HepG2 (cell line): ENCODE results near the gene CST4. TPM values are rescaled to one million over a fixed set of nuclear protein-coding genes. Genes with fewer than 3 reads are reported as not detected.

Experiments used
- NFIB ChIP-seq: sonication (generic); formaldehyde crosslinking; IDR thresholded peaks from 2 replicates; pipeline ENCODE4 v1.9.0; 2021; ENCODE audit warnings: missing genetic modification reagents, mild to moderate bottlenecking, borderline replicate concordance
- NR2F2 ChIP-seq: IDR thresholded peaks from 2 replicates; pipeline ENCODE4 v1.6.1; 2012; ENCODE audit warnings: low read depth, inconsistent platforms, borderline replicate concordance
- PHB2 ChIP-seq: fragments of 450-650 bp; IDR thresholded peaks from 2 replicates; pipeline ENCODE4 v1.6.1; 2018; ENCODE audit not compliant: partially characterized antibody
- SKI ChIP-seq: fragments of 450-650 bp; IDR thresholded peaks from one replicate; pipeline ENCODE4 v1.6.1; 2018; ENCODE audit warnings: mild to moderate bottlenecking; ENCODE audit not compliant: partially characterized antibody
- SMYD3 ChIP-seq: sonication (generic); formaldehyde crosslinking; IDR thresholded peaks from 2 replicates; pipeline ENCODE4 v1.8.1; 2023; ENCODE audit warnings: mild to moderate bottlenecking, missing genetic modification reagents
- ZC3H13 ChIP-seq: sonication (generic); formaldehyde crosslinking; IDR thresholded peaks from 2 replicates; pipeline ENCODE4 v1.8.1; 2023; ENCODE audit warnings: mild to moderate bottlenecking, missing genetic modification reagents, moderate library complexity
- ZNF136 ChIP-seq: sonication (generic); formaldehyde crosslinking; IDR thresholded peaks from 2 replicates; pipeline ENCODE4 v1.8.1; 2022; ENCODE audit warnings: low read depth, mild to moderate bottlenecking, moderate library complexity, missing genetic modification reagents
- ZNF207 ChIP-seq: fragments of 450-650 bp; IDR thresholded peaks from 2 replicates; pipeline ENCODE4 v1.6.1; 2016; ENCODE audit warnings: antibody characterized with exemption, borderline replicate concordance
- ZNF292 ChIP-seq: sonication (generic); formaldehyde crosslinking; IDR thresholded peaks from 2 replicates; pipeline ENCODE4 v1.8.1; 2022; ENCODE audit warnings: mild to moderate bottlenecking, low read depth, missing genetic modification reagents, borderline replicate concordance
- polyA plus RNA-seq, 8 experiments: library from polyadenylated mRNA; depleted of rRNA in 3 of 8; stranded (reverse) in 7 of 8; unstranded in 1 of 8; fragments of >200 nt; fragmentation: Illumina TruSeq in 4 of 8; extraction: Trizol in 4 of 8; gene quantifications; 2 replicates each; pipeline versions ENCODE4 v1.2.1 to v1.2.3, GENCODE V29; 2011 to 2016; ENCODE audit warnings: low read depth in 4 of 8, missing spikeins in 1 of 8, mixed read lengths in 1 of 8; ENCODE audit not compliant: insufficient read depth in 1 of 8
- total RNA-seq, 5 experiments: library from RNA; depleted of rRNA; stranded (reverse); fragments of >200 nt; fragmentation: Illumina TruSeq; extraction: Trizol; gene quantifications; 2 replicates each; pipeline ENCODE4 v1.2.3, GENCODE V29; 2016; ENCODE audit warnings: low read depth in 1 of 5
- TF ChIP-seq, protein P1 (sequence below): sonication (generic); formaldehyde crosslinking; IDR thresholded peaks from 2 replicates; pipeline ENCODE4 v1.4.0; 2020; ENCODE audit warnings: missing genetic modification reagents, borderline replicate concordance
- TF ChIP-seq, protein P2 (sequence below): sonication (generic); formaldehyde crosslinking; IDR thresholded peaks from 2 replicates; pipeline ENCODE4 v1.9.0; 2021; ENCODE audit warnings: missing genetic modification reagents, borderline replicate concordance
- TF ChIP-seq, protein P3 (sequence below): sonication (generic); formaldehyde crosslinking; IDR thresholded peaks from 2 replicates; pipeline ENCODE4 v1.4.0; 2020; ENCODE audit warnings: missing genetic modification reagents, borderline replicate concordance
- TF ChIP-seq, protein P4 (sequence below): sonication (generic); formaldehyde crosslinking; IDR thresholded peaks from 2 replicates; pipeline ENCODE4 v1.4.0; 2020; ENCODE audit warnings: mild to moderate bottlenecking, missing genetic modification reagents, borderline replicate concordance
- TF ChIP-seq, protein P5 (sequence below): sonication (generic); formaldehyde crosslinking; IDR thresholded peaks from 2 replicates; pipeline ENCODE4 v1.8.0; 2022; ENCODE audit warnings: mild to moderate bottlenecking, missing genetic modification reagents; ENCODE audit not compliant: insufficient replicate concordance

CST4 gene
- total and polyA plus RNA-seq, 2 of the 13 experiments (the other 11 are each of a cell fraction or from before 2014, with no cell fraction given), result not detected

DNA sequence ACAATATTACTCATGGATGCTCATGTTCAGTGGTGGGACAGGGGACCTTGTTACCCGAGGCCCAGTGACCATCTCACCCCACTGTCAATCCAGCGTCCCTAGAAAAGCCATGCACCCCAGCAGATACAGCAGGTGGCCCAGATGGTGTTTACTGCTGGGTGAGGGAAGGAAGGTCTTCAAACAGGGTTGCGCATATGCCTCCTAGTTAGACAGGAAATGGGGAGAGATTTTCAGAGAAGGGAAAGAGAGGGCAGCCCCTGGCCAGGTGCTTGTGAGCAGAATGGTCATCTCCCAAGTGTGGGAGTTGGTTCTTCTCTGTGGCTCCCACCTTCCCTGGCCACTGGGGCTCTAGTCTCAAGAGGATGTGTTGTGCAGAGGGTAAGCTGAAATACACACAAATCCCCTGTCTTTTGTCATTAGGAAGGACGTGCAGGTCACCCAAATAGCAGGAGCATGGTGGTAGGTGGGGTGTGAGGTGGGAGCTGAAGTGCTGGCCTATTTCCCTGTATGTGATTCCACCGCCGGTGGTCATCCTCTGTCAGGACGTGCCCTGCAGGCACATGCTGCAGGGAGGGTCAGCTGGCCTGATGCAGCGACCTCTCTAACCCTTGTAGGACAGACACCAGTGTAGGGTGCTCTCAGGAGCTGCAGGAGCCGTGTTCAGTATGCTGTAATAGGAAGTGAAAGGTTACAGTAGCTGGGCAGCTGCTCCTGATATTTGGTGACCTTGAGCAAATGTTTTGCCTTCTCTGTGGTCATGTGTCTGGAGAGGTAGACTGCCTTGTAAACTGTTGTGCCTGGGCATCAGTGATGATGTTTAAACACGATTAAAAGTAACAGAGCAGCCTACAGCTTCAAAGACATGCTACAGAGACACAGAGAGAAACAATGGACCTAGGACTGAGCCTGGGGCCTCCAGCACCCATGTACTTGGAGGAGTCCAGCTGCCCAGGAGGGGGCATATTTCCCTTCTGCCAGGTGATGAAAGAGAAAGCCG is 47.9 kb downstream of the CST4 start (continued):
- TF ChIP-seq, protein P1, sequence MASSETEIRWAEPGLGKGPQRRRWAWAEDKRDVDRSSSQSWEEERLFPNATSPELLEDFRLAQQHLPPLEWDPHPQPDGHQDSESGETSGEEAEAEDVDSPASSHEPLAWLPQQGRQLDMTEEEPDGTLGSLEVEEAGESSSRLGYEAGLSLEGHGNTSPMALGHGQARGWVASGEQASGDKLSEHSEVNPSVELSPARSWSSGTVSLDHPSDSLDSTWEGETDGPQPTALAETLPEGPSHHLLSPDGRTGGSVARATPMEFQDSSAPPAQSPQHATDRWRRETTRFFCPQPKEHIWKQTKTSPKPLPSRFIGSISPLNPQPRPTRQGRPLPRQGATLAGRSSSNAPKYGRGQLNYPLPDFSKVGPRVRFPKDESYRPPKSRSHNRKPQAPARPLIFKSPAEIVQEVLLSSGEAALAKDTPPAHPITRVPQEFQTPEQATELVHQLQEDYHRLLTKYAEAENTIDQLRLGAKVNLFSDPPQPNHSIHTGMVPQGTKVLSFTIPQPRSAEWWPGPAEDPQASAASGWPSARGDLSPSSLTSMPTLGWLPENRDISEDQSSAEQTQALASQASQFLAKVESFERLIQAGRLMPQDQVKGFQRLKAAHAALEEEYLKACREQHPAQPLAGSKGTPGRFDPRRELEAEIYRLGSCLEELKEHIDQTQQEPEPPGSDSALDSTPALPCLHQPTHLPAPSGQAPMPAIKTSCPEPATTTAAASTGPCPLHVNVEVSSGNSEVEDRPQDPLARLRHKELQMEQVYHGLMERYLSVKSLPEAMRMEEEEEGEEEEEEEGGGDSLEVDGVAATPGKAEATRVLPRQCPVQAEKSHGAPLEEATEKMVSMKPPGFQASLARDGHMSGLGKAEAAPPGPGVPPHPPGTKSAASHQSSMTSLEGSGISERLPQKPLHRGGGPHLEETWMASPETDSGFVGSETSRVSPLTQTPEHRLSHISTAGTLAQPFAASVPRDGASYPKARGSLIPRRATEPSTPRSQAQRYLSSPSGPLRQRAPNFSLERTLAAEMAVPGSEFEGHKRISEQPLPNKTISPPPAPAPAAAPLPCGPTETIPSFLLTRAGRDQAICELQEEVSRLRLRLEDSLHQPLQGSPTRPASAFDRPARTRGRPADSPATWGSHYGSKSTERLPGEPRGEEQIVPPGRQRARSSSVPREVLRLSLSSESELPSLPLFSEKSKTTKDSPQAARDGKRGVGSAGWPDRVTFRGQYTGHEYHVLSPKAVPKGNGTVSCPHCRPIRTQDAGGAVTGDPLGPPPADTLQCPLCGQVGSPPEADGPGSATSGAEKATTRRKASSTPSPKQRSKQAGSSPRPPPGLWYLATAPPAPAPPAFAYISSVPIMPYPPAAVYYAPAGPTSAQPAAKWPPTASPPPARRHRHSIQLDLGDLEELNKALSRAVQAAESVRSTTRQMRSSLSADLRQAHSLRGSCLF (CRISPR knock-in tag), result no peak
- 0 out of 2 replicates have a peak, but pooled peaks have one; percentile 32 for TF ChIP-seq SMYD3 (CRISPR knock-in tag)
- TF ChIP-seq, protein P2, sequence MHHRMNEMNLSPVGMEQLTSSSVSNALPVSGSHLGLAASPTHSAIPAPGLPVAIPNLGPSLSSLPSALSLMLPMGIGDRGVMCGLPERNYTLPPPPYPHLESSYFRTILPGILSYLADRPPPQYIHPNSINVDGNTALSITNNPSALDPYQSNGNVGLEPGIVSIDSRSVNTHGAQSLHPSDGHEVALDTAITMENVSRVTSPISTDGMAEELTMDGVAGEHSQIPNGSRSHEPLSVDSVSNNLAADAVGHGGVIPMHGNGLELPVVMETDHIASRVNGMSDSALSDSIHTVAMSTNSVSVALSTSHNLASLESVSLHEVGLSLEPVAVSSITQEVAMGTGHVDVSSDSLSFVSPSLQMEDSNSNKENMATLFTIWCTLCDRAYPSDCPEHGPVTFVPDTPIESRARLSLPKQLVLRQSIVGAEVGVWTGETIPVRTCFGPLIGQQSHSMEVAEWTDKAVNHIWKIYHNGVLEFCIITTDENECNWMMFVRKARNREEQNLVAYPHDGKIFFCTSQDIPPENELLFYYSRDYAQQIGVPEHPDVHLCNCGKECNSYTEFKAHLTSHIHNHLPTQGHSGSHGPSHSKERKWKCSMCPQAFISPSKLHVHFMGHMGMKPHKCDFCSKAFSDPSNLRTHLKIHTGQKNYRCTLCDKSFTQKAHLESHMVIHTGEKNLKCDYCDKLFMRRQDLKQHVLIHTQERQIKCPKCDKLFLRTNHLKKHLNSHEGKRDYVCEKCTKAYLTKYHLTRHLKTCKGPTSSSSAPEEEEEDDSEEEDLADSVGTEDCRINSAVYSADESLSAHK (CRISPR knock-in tag), result no peak
- TF ChIP-seq ZNF207, result no peak
- no peak for TF ChIP-seq PHB2
- peak; percentile 98 for TF ChIP-seq ZNF292 (CRISPR knock-in tag)
- peak; percentile 84 for TF ChIP-seq NR2F2
- TF ChIP-seq, protein P3, sequence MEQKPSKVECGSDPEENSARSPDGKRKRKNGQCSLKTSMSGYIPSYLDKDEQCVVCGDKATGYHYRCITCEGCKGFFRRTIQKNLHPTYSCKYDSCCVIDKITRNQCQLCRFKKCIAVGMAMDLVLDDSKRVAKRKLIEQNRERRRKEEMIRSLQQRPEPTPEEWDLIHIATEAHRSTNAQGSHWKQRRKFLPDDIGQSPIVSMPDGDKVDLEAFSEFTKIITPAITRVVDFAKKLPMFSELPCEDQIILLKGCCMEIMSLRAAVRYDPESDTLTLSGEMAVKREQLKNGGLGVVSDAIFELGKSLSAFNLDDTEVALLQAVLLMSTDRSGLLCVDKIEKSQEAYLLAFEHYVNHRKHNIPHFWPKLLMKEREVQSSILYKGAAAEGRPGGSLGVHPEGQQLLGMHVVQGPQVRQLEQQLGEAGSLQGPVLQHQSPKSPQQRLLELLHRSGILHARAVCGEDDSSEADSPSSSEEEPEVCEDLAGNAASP (CRISPR knock-in tag), result peak; percentile 92
- TF ChIP-seq ZC3H13 (CRISPR knock-in tag), result peak; percentile 51; the same call in 1 of the 2 replicates
- TF ChIP-seq, protein P4, sequence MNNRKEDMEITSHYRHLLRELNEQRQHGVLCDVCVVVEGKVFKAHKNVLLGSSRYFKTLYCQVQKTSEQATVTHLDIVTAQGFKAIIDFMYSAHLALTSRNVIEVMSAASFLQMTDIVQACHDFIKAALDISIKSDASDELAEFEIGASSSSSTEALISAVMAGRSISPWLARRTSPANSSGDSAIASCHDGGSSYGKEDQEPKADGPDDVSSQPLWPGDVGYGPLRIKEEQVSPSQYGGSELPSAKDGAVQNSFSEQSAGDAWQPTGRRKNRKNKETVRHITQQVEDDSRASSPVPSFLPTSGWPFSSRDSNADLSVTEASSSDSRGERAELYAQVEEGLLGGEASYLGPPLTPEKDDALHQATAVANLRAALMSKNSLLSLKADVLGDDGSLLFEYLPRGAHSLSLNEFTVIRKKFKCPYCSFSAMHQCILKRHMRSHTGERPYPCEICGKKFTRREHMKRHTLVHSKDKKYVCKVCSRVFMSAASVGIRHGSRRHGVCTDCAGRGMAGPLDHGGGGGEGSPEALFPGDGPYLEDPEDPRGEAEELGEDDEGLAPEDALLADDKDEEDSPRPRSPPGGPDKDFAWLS (CRISPR knock-in tag), result no peak
- TF ChIP-seq NFIB (CRISPR knock-in tag), result no peak
- TF ChIP-seq, protein P5, sequence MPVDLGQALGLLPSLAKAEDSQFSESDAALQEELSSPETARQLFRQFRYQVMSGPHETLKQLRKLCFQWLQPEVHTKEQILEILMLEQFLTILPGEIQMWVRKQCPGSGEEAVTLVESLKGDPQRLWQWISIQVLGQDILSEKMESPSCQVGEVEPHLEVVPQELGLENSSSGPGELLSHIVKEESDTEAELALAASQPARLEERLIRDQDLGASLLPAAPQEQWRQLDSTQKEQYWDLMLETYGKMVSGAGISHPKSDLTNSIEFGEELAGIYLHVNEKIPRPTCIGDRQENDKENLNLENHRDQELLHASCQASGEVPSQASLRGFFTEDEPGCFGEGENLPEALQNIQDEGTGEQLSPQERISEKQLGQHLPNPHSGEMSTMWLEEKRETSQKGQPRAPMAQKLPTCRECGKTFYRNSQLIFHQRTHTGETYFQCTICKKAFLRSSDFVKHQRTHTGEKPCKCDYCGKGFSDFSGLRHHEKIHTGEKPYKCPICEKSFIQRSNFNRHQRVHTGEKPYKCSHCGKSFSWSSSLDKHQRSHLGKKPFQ (CRISPR knock-in tag), result no peak
- TF ChIP-seq SKI, result peak; percentile 86
- no peak for TF ChIP-seq ZNF136
